ENCODE data around the gene PLEKHG4. TPM values are rescaled to one million over a fixed set of nuclear protein-coding genes. Genes with fewer than 3 reads are reported as not detected.

Gene PLEKHG4
- total RNA-seq, 1 experiment from 2014 or later: 5.9 TPM

DNA sequence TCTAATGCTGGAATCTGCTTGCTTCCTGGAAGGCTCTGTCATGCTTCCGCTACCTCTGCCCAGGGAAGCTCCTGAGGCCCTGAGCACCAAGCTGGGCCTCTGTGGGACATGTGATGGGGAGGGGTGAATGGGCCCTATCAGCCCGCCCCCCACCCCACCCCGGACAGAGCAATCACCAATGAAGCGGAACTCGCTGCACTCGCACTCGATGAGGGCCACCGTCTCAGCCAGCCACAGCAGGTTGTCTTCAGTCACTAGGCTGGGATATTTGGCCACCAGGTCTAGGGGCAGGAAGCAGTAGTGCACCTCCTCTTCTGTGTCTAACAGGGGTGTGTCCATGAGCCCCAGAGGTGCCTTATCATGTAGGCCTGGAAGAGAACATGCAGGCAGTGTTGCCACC is 23.6 kb downstream of the PLEKHG4 start (continued):
- TF ChIP-seq, protein P1, sequence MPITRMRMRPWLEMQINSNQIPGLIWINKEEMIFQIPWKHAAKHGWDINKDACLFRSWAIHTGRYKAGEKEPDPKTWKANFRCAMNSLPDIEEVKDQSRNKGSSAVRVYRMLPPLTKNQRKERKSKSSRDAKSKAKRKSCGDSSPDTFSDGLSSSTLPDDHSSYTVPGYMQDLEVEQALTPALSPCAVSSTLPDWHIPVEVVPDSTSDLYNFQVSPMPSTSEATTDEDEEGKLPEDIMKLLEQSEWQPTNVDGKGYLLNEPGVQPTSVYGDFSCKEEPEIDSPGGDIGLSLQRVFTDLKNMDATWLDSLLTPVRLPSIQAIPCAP (CRISPR knock-in tag; IDR thresholded peaks at IDR 0.05): no peak

- ATAC-seq (no peak), DNase-seq (ENCODE audit: low spot score) (no peak)
- Mint-ChIP-seq H3K36me3 (no peaks in the 10 kb centered on the region), H3K4me1 (no peaks in the 10 kb centered on the region), H3K4me3 (no peak overlapping the region), H3K27me3 (ENCODE audit: low read depth) (peaks cover 4% of the 10 kb centered on the region), H3K9me3 (no peaks in the 10 kb centered on the region), H3K27ac (no peak overlapping the region)
- CTCF ChIA-PET: interaction anchor here (1.2 to 1.7 kb wide), 2 partner anchors 24 to 96 kb away, joined by 4 read pairs; no protein-coding TSS in a partner anchor
- POLR2A ChIA-PET: interaction anchor here (0.6 kb wide), 1 partner anchor 71 kb away, joined by 4 read pairs; no protein-coding TSS in a partner anchor
- TF ChIP-seq CDX4 (CRISPR knock-in tag; IDR thresholded peaks at IDR 0.05; ENCODE audit: borderline replicate concordance): no peak
- no peak for TF ChIP-seq OVOL2 (CRISPR knock-in tag; IDR thresholded peaks at IDR 0.05; ENCODE audit: borderline replicate concordance)
- TF ChIP-seq PREB (CRISPR knock-in tag; IDR thresholded peaks at IDR 0.05; ENCODE audit: borderline replicate concordance): no peak
- TF ChIP-seq, protein P1 (CRISPR knock-in tag; IDR thresholded peaks at IDR 0.05): no peak
- TF ChIP-seq ZNF396 (CRISPR knock-in tag; IDR thresholded peaks at IDR 0.05; ENCODE audit: borderline replicate concordance): no peak
- TF ChIP-seq, protein P2, sequence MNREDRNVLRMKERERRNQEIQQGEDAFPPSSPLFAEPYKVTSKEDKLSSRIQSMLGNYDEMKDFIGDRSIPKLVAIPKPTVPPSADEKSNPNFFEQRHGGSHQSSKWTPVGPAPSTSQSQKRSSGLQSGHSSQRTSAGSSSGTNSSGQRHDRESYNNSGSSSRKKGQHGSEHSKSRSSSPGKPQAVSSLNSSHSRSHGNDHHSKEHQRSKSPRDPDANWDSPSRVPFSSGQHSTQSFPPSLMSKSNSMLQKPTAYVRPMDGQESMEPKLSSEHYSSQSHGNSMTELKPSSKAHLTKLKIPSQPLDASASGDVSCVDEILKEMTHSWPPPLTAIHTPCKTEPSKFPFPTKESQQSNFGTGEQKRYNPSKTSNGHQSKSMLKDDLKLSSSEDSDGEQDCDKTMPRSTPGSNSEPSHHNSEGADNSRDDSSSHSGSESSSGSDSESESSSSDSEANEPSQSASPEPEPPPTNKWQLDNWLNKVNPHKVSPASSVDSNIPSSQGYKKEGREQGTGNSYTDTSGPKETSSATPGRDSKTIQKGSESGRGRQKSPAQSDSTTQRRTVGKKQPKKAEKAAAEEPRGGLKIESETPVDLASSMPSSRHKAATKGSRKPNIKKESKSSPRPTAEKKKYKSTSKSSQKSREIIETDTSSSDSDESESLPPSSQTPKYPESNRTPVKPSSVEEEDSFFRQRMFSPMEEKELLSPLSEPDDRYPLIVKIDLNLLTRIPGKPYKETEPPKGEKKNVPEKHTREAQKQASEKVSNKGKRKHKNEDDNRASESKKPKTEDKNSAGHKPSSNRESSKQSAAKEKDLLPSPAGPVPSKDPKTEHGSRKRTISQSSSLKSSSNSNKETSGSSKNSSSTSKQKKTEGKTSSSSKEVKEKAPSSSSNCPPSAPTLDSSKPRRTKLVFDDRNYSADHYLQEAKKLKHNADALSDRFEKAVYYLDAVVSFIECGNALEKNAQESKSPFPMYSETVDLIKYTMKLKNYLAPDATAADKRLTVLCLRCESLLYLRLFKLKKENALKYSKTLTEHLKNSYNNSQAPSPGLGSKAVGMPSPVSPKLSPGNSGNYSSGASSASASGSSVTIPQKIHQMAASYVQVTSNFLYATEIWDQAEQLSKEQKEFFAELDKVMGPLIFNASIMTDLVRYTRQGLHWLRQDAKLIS (CRISPR knock-in tag; IDR thresholded peaks at IDR 0.05; ENCODE audit: borderline replicate concordance): no peak
- TF ChIP-seq, protein P3, sequence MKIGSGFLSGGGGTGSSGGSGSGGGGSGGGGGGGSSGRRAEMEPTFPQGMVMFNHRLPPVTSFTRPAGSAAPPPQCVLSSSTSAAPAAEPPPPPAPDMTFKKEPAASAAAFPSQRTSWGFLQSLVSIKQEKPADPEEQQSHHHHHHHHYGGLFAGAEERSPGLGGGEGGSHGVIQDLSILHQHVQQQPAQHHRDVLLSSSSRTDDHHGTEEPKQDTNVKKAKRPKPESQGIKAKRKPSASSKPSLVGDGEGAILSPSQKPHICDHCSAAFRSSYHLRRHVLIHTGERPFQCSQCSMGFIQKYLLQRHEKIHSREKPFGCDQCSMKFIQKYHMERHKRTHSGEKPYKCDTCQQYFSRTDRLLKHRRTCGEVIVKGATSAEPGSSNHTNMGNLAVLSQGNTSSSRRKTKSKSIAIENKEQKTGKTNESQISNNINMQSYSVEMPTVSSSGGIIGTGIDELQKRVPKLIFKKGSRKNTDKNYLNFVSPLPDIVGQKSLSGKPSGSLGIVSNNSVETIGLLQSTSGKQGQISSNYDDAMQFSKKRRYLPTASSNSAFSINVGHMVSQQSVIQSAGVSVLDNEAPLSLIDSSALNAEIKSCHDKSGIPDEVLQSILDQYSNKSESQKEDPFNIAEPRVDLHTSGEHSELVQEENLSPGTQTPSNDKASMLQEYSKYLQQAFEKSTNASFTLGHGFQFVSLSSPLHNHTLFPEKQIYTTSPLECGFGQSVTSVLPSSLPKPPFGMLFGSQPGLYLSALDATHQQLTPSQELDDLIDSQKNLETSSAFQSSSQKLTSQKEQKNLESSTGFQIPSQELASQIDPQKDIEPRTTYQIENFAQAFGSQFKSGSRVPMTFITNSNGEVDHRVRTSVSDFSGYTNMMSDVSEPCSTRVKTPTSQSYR (CRISPR knock-in tag; IDR thresholded peaks at IDR 0.05): no peak
- TF ChIP-seq IRF2 (CRISPR knock-in tag; IDR thresholded peaks at IDR 0.05; ENCODE audit: borderline replicate concordance, low read depth): no peak
Measured at GRCh38 chr16:67304020-67304419, 24.7 kb downstream of the PLEKHG4 start.

GRCh38 chr16:67305216-67306071 is 26.1 kb downstream of the PLEKHG4 start:
- POLR2A ChIA-PET: no interaction called here
- Mint-ChIP-seq H3K9me3 (no peaks in the 10 kb centered on the region), H3K27ac (no peak overlapping the region), H3K4me3 (no peak overlapping the region), H3K27me3 (ENCODE audit: low read depth) (peaks cover 4% of the 10 kb centered on the region), H3K36me3 (no peaks in the 10 kb centered on the region), H3K4me1 (no peaks in the 10 kb centered on the region)
- DNase-seq (ENCODE audit: low spot score) (no peak), ATAC-seq (no peak; the same call in 1 of the 2 replicates)
- CTCF ChIA-PET: interaction anchor here (0.6 to 1.4 kb wide), 3 partner anchors 21 to 94 kb away, joined by 3 to 5 read pairs (median 4); no protein-coding TSS in a partner anchor
- TF ChIP-seq RORB (CRISPR knock-in tag; IDR thresholded peaks at IDR 0.05): no peak
- no peak for TF ChIP-seq EMX1 (CRISPR knock-in tag; IDR thresholded peaks at IDR 0.05)
- TF ChIP-seq, protein P4, sequence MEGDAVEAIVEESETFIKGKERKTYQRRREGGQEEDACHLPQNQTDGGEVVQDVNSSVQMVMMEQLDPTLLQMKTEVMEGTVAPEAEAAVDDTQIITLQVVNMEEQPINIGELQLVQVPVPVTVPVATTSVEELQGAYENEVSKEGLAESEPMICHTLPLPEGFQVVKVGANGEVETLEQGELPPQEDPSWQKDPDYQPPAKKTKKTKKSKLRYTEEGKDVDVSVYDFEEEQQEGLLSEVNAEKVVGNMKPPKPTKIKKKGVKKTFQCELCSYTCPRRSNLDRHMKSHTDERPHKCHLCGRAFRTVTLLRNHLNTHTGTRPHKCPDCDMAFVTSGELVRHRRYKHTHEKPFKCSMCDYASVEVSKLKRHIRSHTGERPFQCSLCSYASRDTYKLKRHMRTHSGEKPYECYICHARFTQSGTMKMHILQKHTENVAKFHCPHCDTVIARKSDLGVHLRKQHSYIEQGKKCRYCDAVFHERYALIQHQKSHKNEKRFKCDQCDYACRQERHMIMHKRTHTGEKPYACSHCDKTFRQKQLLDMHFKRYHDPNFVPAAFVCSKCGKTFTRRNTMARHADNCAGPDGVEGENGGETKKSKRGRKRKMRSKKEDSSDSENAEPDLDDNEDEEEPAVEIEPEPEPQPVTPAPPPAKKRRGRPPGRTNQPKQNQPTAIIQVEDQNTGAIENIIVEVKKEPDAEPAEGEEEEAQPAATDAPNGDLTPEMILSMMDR (IDR thresholded peaks at IDR 0.05): no peak
- no peak for TF ChIP-seq MLX (CRISPR knock-in tag; IDR thresholded peaks at IDR 0.05)
